ENCODE data around the gene HSPA5. TPM values are rescaled to one million over a fixed set of nuclear protein-coding genes. Genes with fewer than 3 reads are reported as not detected.

Gene HSPA5
- total and polyA plus RNA-seq, 2 experiments from 2014 or later = 259 to 265 TPM

DNA sequence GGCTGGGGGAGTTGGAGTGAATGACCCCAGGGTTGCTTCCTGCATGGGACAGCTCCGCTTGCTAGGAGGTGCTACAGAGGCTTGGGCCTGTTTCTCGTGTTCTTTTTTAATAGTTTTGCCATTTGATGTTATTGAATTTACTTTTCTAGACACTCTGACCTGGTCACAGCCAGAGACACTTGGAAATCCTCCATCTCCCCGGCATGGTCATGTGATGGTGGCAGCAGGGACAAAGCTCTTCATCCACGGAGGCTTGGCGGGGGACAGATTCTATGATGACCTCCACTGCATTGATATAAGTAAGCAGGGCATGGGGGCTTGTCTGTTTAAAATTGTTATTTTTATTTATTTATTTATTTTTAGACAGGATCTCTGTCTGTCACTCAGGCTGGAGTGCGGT is 13.4 kb downstream of the HSPA5 start:
- Mint-ChIP-seq H3K4me1 (no peaks in the 10 kb centered on the region), H3K27me3 (ENCODE audit: insufficient read depth, low read depth, poor library complexity) (no peaks in the 10 kb centered on the region), H3K4me3 (no peak overlapping the region), H3K36me3 (ENCODE audit: low read depth) (peaks cover 14% of the 10 kb centered on the region), H3K9me3 (no peaks in the 10 kb centered on the region), H3K27ac (no peak overlapping the region)
- DNase-seq (ENCODE audit: low spot score) (no peak), ATAC-seq (no peak)
- no peak overlapping the region for H2AFZ ChIP-seq
- 0 out of 2 replicates have a peak, but pooled peaks cover 4% of the 10 kb centered on the region for H3F3A ChIP-seq (replicated peaks; ENCODE audit: low read depth)
- H3K36me3 ChIP-seq (ENCODE audit: insufficient read depth) = 0 out of 2 replicates have a peak, but pooled peaks cover 2% of the 10 kb centered on the region
- no peak overlapping the region for H3K27ac ChIP-seq (ENCODE audit: low read depth)
- H3K4me1 ChIP-seq (ENCODE audit: insufficient read depth) = no peaks in the 10 kb centered on the region
- no peaks in the 10 kb centered on the region for H3K9me2 ChIP-seq (ENCODE audit: insufficient read depth)
- TF ChIP-seq, protein P1, sequence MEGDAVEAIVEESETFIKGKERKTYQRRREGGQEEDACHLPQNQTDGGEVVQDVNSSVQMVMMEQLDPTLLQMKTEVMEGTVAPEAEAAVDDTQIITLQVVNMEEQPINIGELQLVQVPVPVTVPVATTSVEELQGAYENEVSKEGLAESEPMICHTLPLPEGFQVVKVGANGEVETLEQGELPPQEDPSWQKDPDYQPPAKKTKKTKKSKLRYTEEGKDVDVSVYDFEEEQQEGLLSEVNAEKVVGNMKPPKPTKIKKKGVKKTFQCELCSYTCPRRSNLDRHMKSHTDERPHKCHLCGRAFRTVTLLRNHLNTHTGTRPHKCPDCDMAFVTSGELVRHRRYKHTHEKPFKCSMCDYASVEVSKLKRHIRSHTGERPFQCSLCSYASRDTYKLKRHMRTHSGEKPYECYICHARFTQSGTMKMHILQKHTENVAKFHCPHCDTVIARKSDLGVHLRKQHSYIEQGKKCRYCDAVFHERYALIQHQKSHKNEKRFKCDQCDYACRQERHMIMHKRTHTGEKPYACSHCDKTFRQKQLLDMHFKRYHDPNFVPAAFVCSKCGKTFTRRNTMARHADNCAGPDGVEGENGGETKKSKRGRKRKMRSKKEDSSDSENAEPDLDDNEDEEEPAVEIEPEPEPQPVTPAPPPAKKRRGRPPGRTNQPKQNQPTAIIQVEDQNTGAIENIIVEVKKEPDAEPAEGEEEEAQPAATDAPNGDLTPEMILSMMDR (conservative IDR thresholded peaks at IDR 0.05; ENCODE audit: low read depth in 2 of 2) = no peak
- TF ChIP-seq ZNF114 (CRISPR knock-in tag; IDR thresholded peaks at IDR 0.05) = no peak
- TF ChIP-seq NANOG (IDR thresholded peaks at IDR 0.05; ENCODE audit: borderline replicate concordance) = no peak
- TF ChIP-seq, protein P2, sequence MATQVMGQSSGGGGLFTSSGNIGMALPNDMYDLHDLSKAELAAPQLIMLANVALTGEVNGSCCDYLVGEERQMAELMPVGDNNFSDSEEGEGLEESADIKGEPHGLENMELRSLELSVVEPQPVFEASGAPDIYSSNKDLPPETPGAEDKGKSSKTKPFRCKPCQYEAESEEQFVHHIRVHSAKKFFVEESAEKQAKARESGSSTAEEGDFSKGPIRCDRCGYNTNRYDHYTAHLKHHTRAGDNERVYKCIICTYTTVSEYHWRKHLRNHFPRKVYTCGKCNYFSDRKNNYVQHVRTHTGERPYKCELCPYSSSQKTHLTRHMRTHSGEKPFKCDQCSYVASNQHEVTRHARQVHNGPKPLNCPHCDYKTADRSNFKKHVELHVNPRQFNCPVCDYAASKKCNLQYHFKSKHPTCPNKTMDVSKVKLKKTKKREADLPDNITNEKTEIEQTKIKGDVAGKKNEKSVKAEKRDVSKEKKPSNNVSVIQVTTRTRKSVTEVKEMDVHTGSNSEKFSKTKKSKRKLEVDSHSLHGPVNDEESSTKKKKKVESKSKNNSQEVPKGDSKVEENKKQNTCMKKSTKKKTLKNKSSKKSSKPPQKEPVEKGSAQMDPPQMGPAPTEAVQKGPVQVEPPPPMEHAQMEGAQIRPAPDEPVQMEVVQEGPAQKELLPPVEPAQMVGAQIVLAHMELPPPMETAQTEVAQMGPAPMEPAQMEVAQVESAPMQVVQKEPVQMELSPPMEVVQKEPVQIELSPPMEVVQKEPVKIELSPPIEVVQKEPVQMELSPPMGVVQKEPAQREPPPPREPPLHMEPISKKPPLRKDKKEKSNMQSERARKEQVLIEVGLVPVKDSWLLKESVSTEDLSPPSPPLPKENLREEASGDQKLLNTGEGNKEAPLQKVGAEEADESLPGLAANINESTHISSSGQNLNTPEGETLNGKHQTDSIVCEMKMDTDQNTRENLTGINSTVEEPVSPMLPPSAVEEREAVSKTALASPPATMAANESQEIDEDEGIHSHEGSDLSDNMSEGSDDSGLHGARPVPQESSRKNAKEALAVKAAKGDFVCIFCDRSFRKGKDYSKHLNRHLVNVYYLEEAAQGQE (IDR thresholded peaks at IDR 0.05; ENCODE audit: unreplicated experiment) = no peak
- TF ChIP-seq JUNB (IDR thresholded peaks at IDR 0.05; ENCODE audit: unreplicated experiment) = no peak
- TF ChIP-seq, protein P3, sequence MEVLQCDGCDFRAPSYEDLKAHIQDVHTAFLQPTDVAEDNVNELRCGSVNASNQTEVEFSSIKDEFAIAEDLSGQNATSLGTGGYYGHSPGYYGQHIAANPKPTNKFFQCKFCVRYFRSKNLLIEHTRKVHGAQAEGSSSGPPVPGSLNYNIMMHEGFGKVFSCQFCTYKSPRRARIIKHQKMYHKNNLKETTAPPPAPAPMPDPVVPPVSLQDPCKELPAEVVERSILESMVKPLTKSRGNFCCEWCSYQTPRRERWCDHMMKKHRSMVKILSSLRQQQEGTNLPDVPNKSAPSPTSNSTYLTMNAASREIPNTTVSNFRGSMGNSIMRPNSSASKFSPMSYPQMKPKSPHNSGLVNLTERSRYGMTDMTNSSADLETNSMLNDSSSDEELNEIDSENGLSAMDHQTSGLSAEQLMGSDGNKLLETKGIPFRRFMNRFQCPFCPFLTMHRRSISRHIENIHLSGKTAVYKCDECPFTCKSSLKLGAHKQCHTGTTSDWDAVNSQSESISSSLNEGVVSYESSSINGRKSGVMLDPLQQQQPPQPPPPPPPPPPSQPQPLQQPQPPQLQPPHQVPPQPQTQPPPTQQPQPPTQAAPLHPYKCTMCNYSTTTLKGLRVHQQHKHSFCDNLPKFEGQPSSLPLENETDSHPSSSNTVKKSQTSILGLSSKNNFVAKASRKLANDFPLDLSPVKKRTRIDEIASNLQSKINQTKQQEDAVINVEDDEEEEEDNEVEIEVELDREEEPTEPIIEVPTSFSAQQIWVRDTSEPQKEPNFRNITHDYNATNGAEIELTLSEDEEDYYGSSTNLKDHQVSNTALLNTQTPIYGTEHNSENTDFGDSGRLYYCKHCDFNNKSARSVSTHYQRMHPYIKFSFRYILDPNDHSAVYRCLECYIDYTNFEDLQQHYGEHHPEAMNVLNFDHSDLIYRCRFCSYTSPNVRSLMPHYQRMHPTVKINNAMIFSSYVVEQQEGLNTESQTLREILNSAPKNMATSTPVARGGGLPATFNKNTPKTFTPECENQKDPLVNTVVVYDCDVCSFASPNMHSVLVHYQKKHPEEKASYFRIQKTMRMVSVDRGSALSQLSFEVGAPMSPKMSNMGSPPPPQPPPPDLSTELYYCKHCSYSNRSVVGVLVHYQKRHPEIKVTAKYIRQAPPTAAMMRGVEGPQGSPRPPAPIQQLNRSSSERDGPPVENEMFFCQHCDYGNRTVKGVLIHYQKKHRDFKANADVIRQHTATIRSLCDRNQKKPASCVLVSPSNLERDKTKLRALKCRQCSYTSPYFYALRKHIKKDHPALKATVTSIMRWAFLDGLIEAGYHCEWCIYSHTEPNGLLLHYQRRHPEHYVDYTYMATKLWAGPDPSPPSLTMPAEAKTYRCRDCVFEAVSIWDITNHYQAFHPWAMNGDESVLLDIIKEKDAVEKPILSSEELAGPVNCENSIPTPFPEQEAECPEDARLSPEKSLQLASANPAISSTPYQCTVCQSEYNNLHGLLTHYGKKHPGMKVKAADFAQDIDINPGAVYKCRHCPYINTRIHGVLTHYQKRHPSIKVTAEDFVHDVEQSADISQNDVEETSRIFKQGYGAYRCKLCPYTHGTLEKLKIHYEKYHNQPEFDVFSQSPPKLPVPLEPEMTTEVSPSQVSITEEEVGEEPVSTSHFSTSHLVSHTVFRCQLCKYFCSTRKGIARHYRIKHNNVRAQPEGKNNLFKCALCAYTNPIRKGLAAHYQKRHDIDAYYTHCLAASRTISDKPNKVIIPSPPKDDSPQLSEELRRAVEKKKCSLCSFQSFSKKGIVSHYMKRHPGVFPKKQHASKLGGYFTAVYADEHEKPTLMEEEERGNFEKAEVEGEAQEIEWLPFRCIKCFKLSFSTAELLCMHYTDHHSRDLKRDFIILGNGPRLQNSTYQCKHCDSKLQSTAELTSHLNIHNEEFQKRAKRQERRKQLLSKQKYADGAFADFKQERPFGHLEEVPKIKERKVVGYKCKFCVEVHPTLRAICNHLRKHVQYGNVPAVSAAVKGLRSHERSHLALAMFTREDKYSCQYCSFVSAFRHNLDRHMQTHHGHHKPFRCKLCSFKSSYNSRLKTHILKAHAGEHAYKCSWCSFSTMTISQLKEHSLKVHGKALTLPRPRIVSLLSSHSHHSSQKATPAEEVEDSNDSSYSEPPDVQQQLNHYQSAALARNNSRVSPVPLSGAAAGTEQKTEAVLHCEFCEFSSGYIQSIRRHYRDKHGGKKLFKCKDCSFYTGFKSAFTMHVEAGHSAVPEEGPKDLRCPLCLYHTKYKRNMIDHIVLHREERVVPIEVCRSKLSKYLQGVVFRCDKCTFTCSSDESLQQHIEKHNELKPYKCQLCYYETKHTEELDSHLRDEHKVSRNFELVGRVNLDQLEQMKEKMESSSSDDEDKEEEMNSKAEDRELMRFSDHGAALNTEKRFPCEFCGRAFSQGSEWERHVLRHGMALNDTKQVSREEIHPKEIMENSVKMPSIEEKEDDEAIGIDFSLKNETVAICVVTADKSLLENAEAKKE (CRISPR knock-in tag; IDR thresholded peaks at IDR 0.05) = no peak
- TF ChIP-seq, protein P4, sequence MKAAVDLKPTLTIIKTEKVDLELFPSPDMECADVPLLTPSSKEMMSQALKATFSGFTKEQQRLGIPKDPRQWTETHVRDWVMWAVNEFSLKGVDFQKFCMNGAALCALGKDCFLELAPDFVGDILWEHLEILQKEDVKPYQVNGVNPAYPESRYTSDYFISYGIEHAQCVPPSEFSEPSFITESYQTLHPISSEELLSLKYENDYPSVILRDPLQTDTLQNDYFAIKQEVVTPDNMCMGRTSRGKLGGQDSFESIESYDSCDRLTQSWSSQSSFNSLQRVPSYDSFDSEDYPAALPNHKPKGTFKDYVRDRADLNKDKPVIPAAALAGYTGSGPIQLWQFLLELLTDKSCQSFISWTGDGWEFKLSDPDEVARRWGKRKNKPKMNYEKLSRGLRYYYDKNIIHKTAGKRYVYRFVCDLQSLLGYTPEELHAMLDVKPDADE (IDR thresholded peaks at IDR 0.05) = no peak
- no peak for TF ChIP-seq CREB1 (CRISPR knock-in tag; IDR thresholded peaks at IDR 0.05; ENCODE audit: low read depth)
- TF ChIP-seq POLR2AphosphoS5 (IDR thresholded peaks at IDR 0.05; ENCODE audit: low read depth) = no peak
- TF ChIP-seq ZNF331 (CRISPR knock-in tag; IDR thresholded peaks at IDR 0.05; ENCODE audit: low read depth) = no peak
- TF ChIP-seq EZH2phosphoT487 (IDR thresholded peaks at IDR 0.05; ENCODE audit: unreplicated experiment) = no peak
- TF ChIP-seq STAT1 (IDR thresholded peaks at IDR 0.05; ENCODE audit: unreplicated experiment) = no peak
- TF ChIP-seq EZH2 (IDR thresholded peaks at IDR 0.05; ENCODE audit: low read depth, unreplicated experiment) = no peak
- no peaks in the 10 kb centered on the region for H3K79me2 ChIP-seq (replicated peaks; ENCODE audit: insufficient read depth)
- H3K4me3 ChIP-seq = no peak overlapping the region
- no peak overlapping the region for H3K4me2 ChIP-seq
- H4K20me1 ChIP-seq (replicated peaks; ENCODE audit: insufficient read depth) = no peaks in the 10 kb centered on the region; the same call in 1 of the 2 replicates
- H3K27me3 ChIP-seq (ENCODE audit: insufficient read depth) = no peaks in the 10 kb centered on the region

Data from GM23338 (cell line).